AG04449 (cell line): ENCODE data around the gene DCTN2.

Experiments used
- CTCF ChIA-PET: fragments of 350-600 bp; formaldehyde crosslinking; extraction: SDS; loops from one replicate; lab custom pipeline; 2021; ENCODE audit warnings: antibody characterized with exemption; lab: Yijun Ruan, JAX
- POLR2A ChIA-PET: fragments of 400-600, 350-600 bp; formaldehyde crosslinking; extraction: SDS; loops from one replicate; lab custom pipeline; 2020; ENCODE audit warnings: antibody characterized with exemption, inconsistent platforms; lab: Yijun Ruan, JAX
- DNase-seq: peaks from one replicate; pipeline ENCODE4 v3.0.0-alpha.2; 2010; ENCODE audit warnings: low read depth, low spot score
- H3K4me3 ChIP-seq: 2 replicates; pipeline ENCODE4 v1.5.1; 2011; ENCODE audit warnings: low read depth, mild to moderate bottlenecking, control low read depth, low read length
- CTCF ChIP-seq: IDR thresholded peaks from one replicate; pipeline ENCODE4 v1.5.1; 2011; ENCODE audit warnings: mild to moderate bottlenecking, moderate library complexity, low read length, control low read depth, inconsistent platforms; ENCODE audit not compliant: insufficient read depth; ENCODE audit errors: missing control alignments

The DCTN2 gene

DNA sequence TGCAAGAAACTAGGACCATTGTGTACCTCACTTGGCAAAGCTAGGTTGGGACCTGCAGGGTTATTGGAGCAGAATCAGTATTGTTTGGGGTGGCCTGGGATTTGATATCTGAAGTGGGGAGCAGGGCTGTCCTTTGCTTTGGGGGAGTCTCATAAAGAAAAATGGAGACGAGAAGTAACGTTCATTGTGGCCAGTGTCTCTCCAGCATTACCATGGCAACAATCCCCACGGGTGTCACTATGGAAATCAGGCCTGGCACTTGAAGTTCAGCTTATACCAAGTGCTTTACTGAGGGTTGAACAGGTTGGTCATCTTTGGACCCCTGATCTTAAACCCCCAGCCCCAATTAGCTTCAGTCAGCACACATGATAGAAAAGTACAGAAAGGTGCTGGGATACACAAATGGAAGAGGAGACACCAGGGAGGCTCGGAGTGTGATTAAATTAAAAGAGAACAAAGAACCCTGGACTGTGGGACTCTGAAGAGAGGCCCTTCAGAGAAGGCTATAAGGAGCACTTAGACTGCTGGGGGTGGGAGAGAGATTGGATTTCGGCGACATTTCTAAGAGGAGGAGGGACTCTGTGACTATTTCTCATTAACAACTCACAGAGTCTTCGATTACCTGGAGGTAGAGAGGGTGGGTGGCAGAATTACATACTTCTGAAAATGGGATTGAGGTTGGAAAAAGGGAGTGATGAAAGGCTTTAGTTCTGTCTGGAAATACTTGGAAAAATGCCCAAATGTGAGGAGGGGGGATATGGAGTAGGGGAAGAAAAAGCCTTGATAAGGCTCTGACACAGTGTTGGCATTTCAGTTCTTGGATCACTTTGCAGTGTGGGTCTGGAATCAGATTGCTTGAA lies 6.6 kb upstream of the DCTN2 start:
- H3K4me3 ChIP-seq: no peak overlapping the region
- POLR2A ChIA-PET: no interaction called here
- no peak for DNase-seq
- TF ChIP-seq CTCF: no peak
- CTCF ChIA-PET: interaction anchor here (0.7 to 1.5 kb wide), 6 partner anchors 10 to 183 kb away, joined by 3 to 6 read pairs (median 3); partner anchors contain the start of gene B4GALNT1

DNA sequence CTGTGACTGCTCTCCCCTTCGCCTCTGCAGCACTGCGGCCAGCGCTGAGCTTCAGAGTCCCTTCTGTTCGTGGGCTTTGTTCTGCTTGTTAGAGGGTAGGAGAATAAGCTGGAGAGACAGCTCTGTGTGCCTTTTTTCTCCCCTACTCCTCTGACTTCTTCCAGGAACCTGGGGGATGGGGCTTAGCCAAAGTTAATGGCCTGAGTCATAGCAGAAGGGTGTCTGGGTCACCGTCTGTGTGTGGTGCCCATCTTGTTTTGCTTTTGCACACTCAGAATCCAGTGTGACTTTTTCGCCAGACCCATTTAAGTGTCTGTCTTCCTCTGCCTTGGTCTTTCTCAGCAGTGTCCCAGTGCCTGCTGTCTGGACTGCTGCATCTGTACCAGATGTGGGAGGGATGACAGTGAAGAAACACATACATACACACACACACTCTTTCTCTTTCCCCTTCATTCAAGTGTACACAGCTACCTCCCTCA lies 5.9 kb upstream of the DCTN2 start:
- DNase-seq: no peak
- POLR2A ChIA-PET: no interaction called here

DNA sequence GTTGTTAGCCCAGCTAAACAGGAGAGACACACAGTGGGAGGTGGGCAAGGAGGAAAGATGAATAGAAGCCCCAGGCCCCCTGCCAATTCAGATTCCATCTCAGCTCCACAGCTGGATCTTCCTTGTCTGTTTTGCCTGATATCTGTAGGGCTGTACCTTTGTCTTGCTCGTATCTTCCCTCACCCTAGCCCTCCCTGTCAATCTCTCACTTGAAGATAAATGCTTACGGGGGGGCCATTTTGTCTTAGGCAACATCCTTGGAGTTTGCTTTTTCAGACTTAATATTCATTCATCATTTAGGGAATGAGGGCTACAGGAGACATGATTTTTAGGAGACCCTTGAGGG lies 5.3 kb upstream of the DCTN2 start:
- no peak overlapping the region; the same call in 1 of the 2 replicates for H3K4me3 ChIP-seq
- CTCF ChIA-PET: interaction anchor here (1.1 to 1.5 kb wide), 6 partner anchors 9 to 174 kb away, joined by 3 to 6 read pairs (median 4); partner anchors contain the start of gene B4GALNT1
- POLR2A ChIA-PET: no interaction called here
- TF ChIP-seq CTCF: no peak
- no peak for DNase-seq

More for the DNA sequence above, 5.9 kb upstream of the DCTN2 start:
- H3K4me3 ChIP-seq: peak overlapping the region; percentile 6; the same call in 1 of the 2 replicates
- TF ChIP-seq CTCF: no peak
- CTCF ChIA-PET: interaction anchor here (0.7 to 1.5 kb wide), 6 partner anchors 11 to 174 kb away, joined by 3 to 6 read pairs (median 3); partner anchors contain the start of gene B4GALNT1

DNA sequence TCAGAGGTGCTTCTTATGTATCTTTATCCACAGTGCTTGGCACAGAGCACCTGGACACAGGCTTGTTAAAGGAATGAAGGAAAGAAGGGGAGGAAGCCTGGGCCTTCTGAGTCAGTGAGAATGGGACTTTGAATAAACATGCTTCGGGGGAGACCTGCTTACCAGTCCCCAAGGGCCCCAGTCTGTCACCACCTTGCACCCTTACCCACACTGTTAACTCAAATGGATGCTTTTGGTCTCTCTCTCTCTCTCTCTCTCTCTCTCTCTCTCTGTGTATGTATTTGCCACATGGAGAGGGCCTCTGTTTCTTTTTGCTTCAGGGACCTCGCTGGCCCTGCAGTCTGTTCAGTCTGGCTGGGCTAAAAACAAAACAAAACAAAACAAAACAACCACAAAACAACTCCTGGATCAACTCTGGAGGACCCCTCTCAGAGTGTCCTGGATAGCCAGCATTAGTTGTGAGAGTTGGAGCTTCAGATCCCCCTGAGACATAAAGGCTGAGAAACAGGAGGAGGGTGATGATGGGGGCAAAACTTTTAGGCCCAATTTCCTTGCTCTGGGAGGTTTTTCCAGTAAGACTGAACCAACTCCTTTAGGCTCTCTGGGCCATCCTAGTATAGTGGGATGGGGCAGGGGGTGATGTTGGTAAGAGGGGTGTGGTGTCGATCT lies 4.8 kb upstream of the DCTN2 start:
- POLR2A ChIA-PET: no interaction called here
- no peak for DNase-seq
- no peak for TF ChIP-seq CTCF
- no peak overlapping the region; the same call in 1 of the 2 replicates for H3K4me3 ChIP-seq
- CTCF ChIA-PET: interaction anchor here (1.1 to 1.5 kb wide), 5 partner anchors 9 to 175 kb away, joined by 3 to 6 read pairs (median 5); partner anchors contain the start of gene B4GALNT1

DNA sequence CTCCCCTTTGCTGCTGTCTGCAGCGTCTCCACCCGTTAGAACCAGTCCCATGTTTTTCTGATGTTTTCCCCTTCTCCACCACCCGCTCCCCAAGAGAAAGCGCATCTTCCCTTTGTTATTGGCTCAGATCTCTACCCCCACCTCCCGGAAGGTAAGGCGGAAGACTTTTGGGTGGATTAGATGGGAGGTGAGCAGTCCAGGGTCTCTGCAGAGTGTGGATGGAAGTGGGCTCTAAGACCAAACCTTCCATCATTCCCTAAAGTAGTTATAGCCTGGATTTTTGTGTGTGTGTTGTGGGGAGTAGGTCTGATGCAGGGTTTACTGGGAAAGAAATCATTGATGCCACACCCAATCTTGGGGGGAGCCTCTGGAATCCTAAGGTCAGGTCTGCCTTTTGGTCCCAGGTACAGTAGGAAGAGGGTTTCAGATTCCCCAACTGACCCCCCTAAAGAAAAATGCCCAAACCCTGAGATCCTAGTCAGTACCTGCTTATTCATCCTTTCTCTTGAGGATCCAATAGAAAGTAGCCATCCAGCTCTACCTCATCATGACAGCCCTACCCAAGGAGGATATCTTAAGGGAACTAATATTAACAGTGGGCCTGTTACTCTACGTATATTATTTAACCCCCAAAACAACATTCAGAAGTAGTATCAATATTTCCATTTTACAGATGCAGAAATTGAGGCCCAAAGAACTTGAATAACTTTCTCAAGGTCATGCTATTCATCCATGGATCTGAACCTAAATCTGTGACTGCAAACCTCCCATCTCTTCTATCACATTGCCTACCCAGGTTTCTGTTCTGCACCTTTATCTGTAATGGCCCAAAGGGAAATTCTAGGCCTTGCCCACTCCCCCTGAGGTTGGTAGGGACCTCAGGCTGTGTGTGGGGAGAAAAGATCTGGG lies 3.9 kb upstream of the DCTN2 start:
- peak overlapping the region; percentile 62 for H3K4me3 ChIP-seq

More for the DNA sequence above, 3.9 kb upstream of the DCTN2 start:
- no peak for TF ChIP-seq CTCF
- no peak for DNase-seq
- POLR2A ChIA-PET: no interaction called here
- CTCF ChIA-PET: interaction anchor here (1.2 to 1.5 kb wide), 2 partner anchors 8 to 82 kb away, joined by 3 to 5 read pairs; partner anchors contain the start of gene B4GALNT1
